HEK293T (cell line): ENCODE measurements around the gene OGDH.

Experiments used
- BHLHE40 ChIP-seq: fragments of 450-650 bp; IDR thresholded peaks from 2 replicates; pipeline ENCODE4 v1.6.1; 2016; ENCODE audit warnings: mild to moderate bottlenecking, moderate library complexity, borderline replicate concordance
- CTBP1 ChIP-seq: fragments of 450-650 bp; IDR thresholded peaks from 2 replicates; pipeline ENCODE4 v1.6.1; 2016; ENCODE audit warnings: borderline replicate concordance
- ELF4 ChIP-seq: fragments of 450-650 bp; IDR thresholded peaks from 2 replicates; pipeline ENCODE4 v1.6.1; 2017; ENCODE audit warnings: antibody characterized with exemption
- FOXK2 ChIP-seq: fragments of 450-650 bp; IDR thresholded peaks from 2 replicates; pipeline ENCODE4 v1.6.1; 2016; ENCODE audit warnings: mild to moderate bottlenecking
- FOXM1 ChIP-seq: fragments of 450-650 bp; IDR thresholded peaks from 2 replicates; pipeline ENCODE4 v1.6.1; 2017; ENCODE audit warnings: mild to moderate bottlenecking, borderline replicate concordance
- HDGF ChIP-seq: fragments of 450-650 bp; IDR thresholded peaks from 2 replicates; pipeline ENCODE4 v1.6.1; 2017; ENCODE audit warnings: antibody characterized with exemption, borderline replicate concordance
- L3MBTL2 ChIP-seq: fragments of 450-650 bp; conservative IDR thresholded peaks from 2 replicates; pipeline ENCODE4 v1.6.1; 2016; ENCODE audit warnings: mild to moderate bottlenecking
- LEF1 ChIP-seq: fragments of 450-650 bp; IDR thresholded peaks from 2 replicates; pipeline ENCODE4 v1.6.1; 2017; ENCODE audit warnings: mild to moderate bottlenecking, borderline replicate concordance
- NFRKB ChIP-seq: fragments of 450-650 bp; IDR thresholded peaks from 2 replicates; pipeline ENCODE4 v1.6.1; 2016; ENCODE audit warnings: mild to moderate bottlenecking, moderate library complexity
- PKNOX1 ChIP-seq: fragments of 450-650 bp; IDR thresholded peaks from 2 replicates; pipeline ENCODE4 v1.6.1; 2016
- SP1 ChIP-seq: fragments of 450-650 bp; IDR thresholded peaks from 2 replicates; pipeline ENCODE4 v1.6.1; 2017
- SUZ12 ChIP-seq: fragments of 450-650 bp; IDR thresholded peaks from 2 replicates; pipeline ENCODE4 v1.6.1; 2016; ENCODE audit warnings: mild to moderate bottlenecking
- ZNF384 ChIP-seq: fragments of 450-650 bp; IDR thresholded peaks from 2 replicates; pipeline ENCODE4 v1.6.1; 2016

- TF ChIP-seq BHLHE40: no peak
- no peak for TF ChIP-seq SUZ12
- no peak for TF ChIP-seq FOXM1
- TF ChIP-seq ZNF384: no peak
- TF ChIP-seq SP1: no peak
- TF ChIP-seq L3MBTL2: no peak
- no peak for TF ChIP-seq ELF4
- no peak for TF ChIP-seq LEF1
- TF ChIP-seq PKNOX1: no peak
- TF ChIP-seq CTBP1: no peak
- no peak for TF ChIP-seq NFRKB
- no peak for TF ChIP-seq FOXK2
- TF ChIP-seq HDGF: no peak
Observed at GRCh38 chr7:44671069-44671468, 64.6 kb downstream of the OGDH start.
